H1 (cell line): ENCODE measurements around the gene ELL. TPM values are rescaled to one million over a fixed set of nuclear protein-coding genes. Genes with fewer than 3 reads are reported as not detected.

Source experiments
- CTCF ChIA-PET: fragments of 300-600 bp; sonication (Branson Sonifier 250); formaldehyde crosslinking; loops from one replicate; lab custom pipeline; 2021; ENCODE audit not compliant: partially characterized antibody; lab: Charles Lee
- POLR2A ChIA-PET: fragments of 300-600 bp; sonication (Branson Sonifier 250); formaldehyde crosslinking; loops from one replicate; lab custom pipeline; 2021; ENCODE audit warnings: inconsistent platforms; ENCODE audit not compliant: partially characterized antibody; lab: Charles Lee
- DNase-seq, 2 experiments: peaks; one replicate each; pipeline versions ENCODE4 v3.0.0 to v3.0.0-alpha.2; 2010 to 2022; ENCODE audit warnings: low spot score in 2 of 2, low read depth in 1 of 2, mixed read lengths in 1 of 2
- FAIRE-seq: peaks from 2 replicates; lab custom pipeline; 2011; peaks lifted over from hg19 to GRCh38; lab: Jason Lieb, UNC
- H2AFZ ChIP-seq: 2 replicates; pipeline ENCODE4 v1.8.1; 2012; ENCODE audit warnings: low read length, inconsistent platforms
- H2AK5ac ChIP-seq: 2 replicates; pipeline ENCODE4 v1.6.1; 2013; ENCODE audit warnings: low read depth, low read length
- H2BK120ac ChIP-seq: replicated peaks from 2 replicates; pipeline ENCODE3; 2013; ENCODE audit warnings: low read depth, low read length, inconsistent platforms
- H2BK12ac ChIP-seq: 2 replicates; pipeline ENCODE4 v1.6.1; 2013; ENCODE audit warnings: low read depth, low read length
- H2BK15ac ChIP-seq: 2 replicates; pipeline ENCODE4 v1.6.1; 2013; ENCODE audit warnings: low read length
- H2BK20ac ChIP-seq: 2 replicates; pipeline ENCODE4 v1.6.1; 2013; ENCODE audit warnings: low read length
- H2BK5ac ChIP-seq: 2 replicates; pipeline ENCODE4 v1.6.1; 2013; ENCODE audit warnings: low read depth, low read length
- H3K14ac ChIP-seq: 2 replicates; pipeline ENCODE4 v1.6.1; 2013; ENCODE audit warnings: inconsistent platforms; ENCODE audit not compliant: insufficient read length
- H3K18ac ChIP-seq: 2 replicates; pipeline ENCODE4 v1.6.1; 2013; ENCODE audit warnings: low read length; ENCODE audit errors: extremely low read depth
- H3K23ac ChIP-seq: 2 replicates; pipeline ENCODE4 v1.6.1; 2013; ENCODE audit warnings: inconsistent platforms; ENCODE audit not compliant: insufficient read length
- H3K23me2 ChIP-seq: 2 replicates; pipeline ENCODE4 v1.6.1; 2013; ENCODE audit warnings: low read depth, low read length
- H3K27ac ChIP-seq: 2 replicates; pipeline ENCODE4 v1.6.1; 2011; ENCODE audit warnings: low read depth, low read length, inconsistent platforms
- H3K27me3 ChIP-seq, 4 experiments: replicated peaks in 1 of 4; 1 replicate in 1 of 4; 2 replicates in 3 of 4; pipeline versions ENCODE4 v1.6.1 to v1.8.1; 2011 to 2013; ENCODE audit warnings: low read length in 3 of 4, mild to moderate bottlenecking in 3 of 4, inconsistent platforms in 2 of 4, mixed read lengths in 2 of 4, moderate library complexity in 1 of 4; ENCODE audit not compliant: control insufficient read depth in 3 of 4, insufficient read depth in 3 of 4; ENCODE audit errors: extremely low read depth in 1 of 4
- H3K36me3 ChIP-seq, 4 experiments: 2 replicates each; pipeline versions ENCODE4 v1.6.1 to v1.8.1; 2011 to 2013; ENCODE audit warnings: mild to moderate bottlenecking in 4 of 4, low read length in 3 of 4, moderate library complexity in 2 of 4, control low read depth in 1 of 4, inconsistent platforms in 1 of 4; ENCODE audit not compliant: insufficient read depth in 4 of 4, control insufficient read depth in 2 of 4
- H3K4ac ChIP-seq: replicated peaks from 2 replicates; pipeline ENCODE3; 2013; ENCODE audit warnings: low read length, low read depth, mixed read lengths, inconsistent platforms; ENCODE audit not compliant: insufficient read length
- H3K4me1 ChIP-seq, 4 experiments: replicated peaks in 1 of 4; 1 replicate in 1 of 4; 2 replicates in 3 of 4; pipeline versions ENCODE4 v1.6.1 to v1.8.1; 2011 to 2013; ENCODE audit warnings: low read length in 3 of 4, inconsistent platforms in 2 of 4, mixed read lengths in 1 of 4; ENCODE audit not compliant: insufficient read depth in 4 of 4, control insufficient read depth in 3 of 4
- H3K4me2 ChIP-seq, 2 experiments: 2 replicates each; pipeline versions ENCODE4 v1.6.1 to v1.8.1; 2011 to 2013; ENCODE audit warnings: low read depth in 2 of 2, low read length in 2 of 2, control low read depth in 1 of 2, inconsistent platforms in 1 of 2, mild to moderate bottlenecking in 1 of 2; ENCODE audit not compliant: insufficient read depth in 1 of 2
- H3K4me3 ChIP-seq, 4 experiments: fragments of 200-600, 300-600 bp in 1 of 4; sonication (generic), shearing (Covaris generic), sonication (Bioruptor Twin) in 1 of 4; 2 replicates each; pipeline versions ENCODE4 v1.5.1 to v1.8.1; 2011 to 2016; ENCODE audit warnings: low read length in 4 of 4, low read depth in 3 of 4, control low read depth in 2 of 4, inconsistent platforms in 2 of 4, mild to moderate bottlenecking in 2 of 4, mixed read lengths in 1 of 4, moderate library complexity in 1 of 4; ENCODE audit not compliant: insufficient read depth in 2 of 4; ENCODE audit errors: extremely low read depth in 1 of 4
- H3K56ac ChIP-seq: replicated peaks from 2 replicates; pipeline ENCODE3; 2013; ENCODE audit warnings: low read depth, mild to moderate bottlenecking, mixed read lengths, low read length, inconsistent platforms; ENCODE audit not compliant: insufficient read length
- H3K79me1 ChIP-seq: 2 replicates; pipeline ENCODE4 v1.6.1; 2013; ENCODE audit warnings: low read depth, low read length, control low read depth
- H3K79me2 ChIP-seq, 2 experiments: 2 replicates each; pipeline versions ENCODE4 v1.6.1 to v1.8.1; 2012 to 2013; ENCODE audit warnings: low read length in 2 of 2, mild to moderate bottlenecking in 2 of 2, inconsistent platforms in 1 of 2; ENCODE audit not compliant: insufficient read depth in 2 of 2, control insufficient read depth in 1 of 2
- H3K9ac ChIP-seq, 4 experiments: replicated peaks in 1 of 4; 1 replicate in 1 of 4; 2 replicates in 3 of 4; pipeline versions ENCODE4 v1.6.1 to v1.8.1; 2011 to 2013; ENCODE audit warnings: low read depth in 3 of 4, low read length in 3 of 4, control low read depth in 2 of 4, mild to moderate bottlenecking in 2 of 4, moderate library complexity in 2 of 4, inconsistent platforms in 1 of 4; ENCODE audit errors: extremely low read depth in 1 of 4
- H3K9me3 ChIP-seq, 2 experiments: 2 replicates each; pipeline versions ENCODE4 v1.6.1 to v1.8.1; 2012 to 2013; ENCODE audit warnings: mild to moderate bottlenecking in 2 of 2, moderate library complexity in 2 of 2, control low read depth in 1 of 2, inconsistent platforms in 1 of 2, low read depth in 1 of 2, low read length in 1 of 2, mixed read lengths in 1 of 2; ENCODE audit not compliant: insufficient read depth in 2 of 2
- H4K20me1 ChIP-seq, 2 experiments: replicated peaks in 1 of 2; 2 replicates each; pipeline versions ENCODE3 to v1.8.1; 2011 to 2013; ENCODE audit warnings: inconsistent platforms in 2 of 2, low read length in 2 of 2, mild to moderate bottlenecking in 1 of 2; ENCODE audit not compliant: insufficient read depth in 2 of 2, control insufficient read depth in 1 of 2
- H4K5ac ChIP-seq: 2 replicates; pipeline ENCODE4 v1.6.1; 2013; ENCODE audit warnings: low read length, low read depth, mixed read lengths, inconsistent platforms; ENCODE audit not compliant: insufficient read length
- H4K8ac ChIP-seq: 2 replicates; pipeline ENCODE4 v1.8.0; 2013; ENCODE audit warnings: mild to moderate bottlenecking, moderate library complexity, low read length, inconsistent platforms; ENCODE audit not compliant: insufficient read depth; ENCODE audit errors: extremely low read depth
- H4K91ac ChIP-seq: replicated peaks from 2 replicates; pipeline ENCODE3; 2013; ENCODE audit warnings: low read length, mixed read lengths, inconsistent platforms; ENCODE audit not compliant: insufficient read length
- ATF2 ChIP-seq: IDR thresholded peaks from 2 replicates; pipeline ENCODE4 v1.6.1; 2012; ENCODE audit warnings: low read length, inconsistent platforms
- CHD2 ChIP-seq: IDR thresholded peaks from 2 replicates; pipeline ENCODE4 v1.6.1; 2012; ENCODE audit warnings: low read length, improper control_type of control experiment
- CTCF ChIP-seq, 3 experiments: IDR thresholded peaks; 1 replicate in 2 of 3; 2 replicates in 1 of 3; pipeline versions ENCODE4 v1.5.1 to v1.6.1; 2011; ENCODE audit warnings: low read length in 3 of 3, mild to moderate bottlenecking in 3 of 3, inconsistent platforms in 2 of 3, low read depth in 1 of 3, moderate library complexity in 1 of 3; ENCODE audit not compliant: insufficient read depth in 1 of 3; ENCODE audit errors: control extremely low read depth in 1 of 3
- EGR1 ChIP-seq: IDR thresholded peaks from 2 replicates; pipeline ENCODE4 v1.6.1; 2011; ENCODE audit warnings: low read depth, low read length, borderline replicate concordance
- JUN ChIP-seq: IDR thresholded peaks from 2 replicates; pipeline ENCODE4 v1.6.1; 2011; ENCODE audit warnings: low read depth, mild to moderate bottlenecking, improper control_type of control experiment, low read length
- JUND ChIP-seq: IDR thresholded peaks from 2 replicates; pipeline ENCODE4 v1.6.1; 2011; ENCODE audit warnings: mild to moderate bottlenecking, improper control_type of control experiment, low read length
- RXRA ChIP-seq: IDR thresholded peaks from 2 replicates; pipeline ENCODE4 v1.6.1; 2011; ENCODE audit warnings: low read depth, mild to moderate bottlenecking, low read length, moderate library complexity; ENCODE audit not compliant: insufficient read depth
- SP4 ChIP-seq: IDR thresholded peaks from 2 replicates; pipeline ENCODE4 v1.6.1; 2012; ENCODE audit warnings: low read length, inconsistent platforms
- SRF ChIP-seq: IDR thresholded peaks from 2 replicates; pipeline ENCODE4 v1.6.1; 2011; ENCODE audit warnings: mild to moderate bottlenecking, low read depth, low read length, moderate library complexity
- TAF1 ChIP-seq: IDR thresholded peaks from 2 replicates; pipeline ENCODE4 v1.6.1; 2011; ENCODE audit warnings: mild to moderate bottlenecking, low read depth, low read length
- YY1 ChIP-seq: IDR thresholded peaks from 2 replicates; pipeline ENCODE4 v1.6.1; 2011; ENCODE audit warnings: low read depth, mild to moderate bottlenecking, low read length
- WGBS, 2 experiments: shearing (Covaris generic) in 1 of 2; methylation state at CpG; one replicate each; pipeline versions ENCODE4 v1.1.6 to v1.1.7; 2013 to 2015; ENCODE audit warnings: low lambda C conversion rate in 2 of 2, mixed read lengths in 2 of 2, inconsistent platforms in 1 of 2, low coverage in 1 of 2, missing lambda C conversion rate in 1 of 2; ENCODE audit not compliant: insufficient replicate concordance in 2 of 2, insufficient coverage in 1 of 2, insufficient read length in 1 of 2; ENCODE audit errors: extremely low coverage in 1 of 2, missing lambda C conversion rate in 1 of 2; 5-methylcytosine and 5-hydroxymethylcytosine counted together
- polyA plus RNA-seq, 7 experiments: library from polyadenylated mRNA; depleted of rRNA in 3 of 7; stranded (reverse) in 5 of 7; unstranded in 2 of 7; fragments of >200 nt in 5 of 7; fragments of 200-250 nt in 2 of 7; gene quantifications; 1 replicate in 5 of 7; 2 replicates in 1 of 7; 4 replicates in 1 of 7; pipeline versions ENCODE4 v1.2.1 to v1.2.3, GENCODE V29; 2011 to 2013; ENCODE audit warnings: missing spikeins in 2 of 7, mixed read lengths in 2 of 7
- total RNA-seq: library from RNA; stranded (reverse); fragmentation: NEBNext Ultra II Directional; extraction: Animal tissue kit (Norgen Biotek cat#: 25700); gene quantifications from 2 replicates; pipeline ENCODE4 v1.2.1, GENCODE V29; 2021

ELL gene
- total and polyA plus RNA-seq, 2 of the 8 experiments (the other 6 are each of a cell fraction or from before 2014, with no cell fraction given) = 5.2 to 10.5 TPM

- H4K20me1 ChIP-seq = peaks cover 7 to 12% of the 10 kb centered on the region in 2 experiments
- DNase-seq (no peak), FAIRE-seq (no peak)
- no peak overlapping the region for H3K27ac ChIP-seq
- H3K56ac ChIP-seq = no peak overlapping the region
- H2BK20ac ChIP-seq = no peak overlapping the region
- no peak overlapping the region for H3K4me3 ChIP-seq
- H3K4me2 ChIP-seq = no peak overlapping the region
- H4K91ac ChIP-seq = no peak overlapping the region
- no peak overlapping the region for H2BK12ac ChIP-seq
- 92% methylated on average over 15 of the region's 15 CpGs; no CpG with 5 or more reads in 1 of the 2 experiments for WGBS, 2 experiments
- no peaks in the 10 kb centered on the region for H3K27me3 ChIP-seq
- H3K79me2 ChIP-seq = peaks cover 12 to 16% of the 10 kb centered on the region in 2 experiments
- no peak overlapping the region for H3K9ac ChIP-seq
- no peak overlapping the region for H2AK5ac ChIP-seq
- no peak overlapping the region for H3K14ac ChIP-seq
- H4K5ac ChIP-seq = no peak overlapping the region
- H3K9me3 ChIP-seq = no peaks in the 10 kb centered on the region
- ChIA-PET CTCF (interaction anchor here (1.3 kb wide), 1 partner anchor 98 kb away, joined by 6 read pairs; no protein-coding TSS in a partner anchor), POLR2A (interaction anchor here (1.1 to 2.5 kb wide), 5 partner anchors 9 to 21 kb away, joined by 3 to 11 read pairs (median 5); partner anchors contain the start of gene REX1BD)
- H2BK5ac ChIP-seq = no peak overlapping the region
- peaks cover 10% of the 10 kb centered on the region for H3K23me2 ChIP-seq
- H4K8ac ChIP-seq = no peak overlapping the region
- no peak overlapping the region for H3K4ac ChIP-seq
- no peak overlapping the region for H3K23ac ChIP-seq
- H3K36me3 ChIP-seq = peaks cover 17 to 53% (median 37%) of the 10 kb centered on the region in 4 experiments
- H2BK15ac ChIP-seq = no peak overlapping the region
- no peak overlapping the region for H3K18ac ChIP-seq
- no peak overlapping the region for H2AFZ ChIP-seq
- peaks cover 9% of the 10 kb centered on the region for H3K79me1 ChIP-seq
- H3K4me1 ChIP-seq = peaks cover 0 to 9% (median 5%) of the 10 kb centered on the region in 4 experiments; a peak in 6 of 7 replicates
- no peak overlapping the region for H2BK120ac ChIP-seq
- TF ChIP-seq JUND (no peak), SP4 (no peak), ATF2 (no peak), TAF1 (no peak), EGR1 (no peak), RXRA (no peak), CTCF (IDR thresholded peaks at IDR 0.05; ENCODE audit: control extremely low read depth in 1 of 3, insufficient read depth in 1 of 3, low read depth in 1 of 3, low read length in 3 of 3) (no peak), SRF (no peak), CHD2 (no peak), YY1 (no peak), JUN (no peak)
Observed at GRCh38 chr19:18568367-18568766, 46.5 kb upstream of the ELL start.
